Amygdala (tissue), 56 donors: ENCODE results near the gene WDR1.
A peak's percentile ranks its signal among the peaks of the same experiment; 100 is the strongest.

ENCODE experiments used
- DNase-seq, 56 donors: peaks; one replicate each; lab custom pipeline; 2025; lab: John Stamatoyannopoulos, UW

Gene WDR1

GRCh38 chr4:10101671-10102473, 14.7 kb downstream of the WDR1 start:
- no peak for DNase-seq

- peak in 7 of 56 donors; percentile 13 to 44 (median 24) for DNase-seq
Measured at GRCh38 chr4:10100734-10101216, 15.8 kb downstream of the WDR1 start.

GRCh38 chr4:10099499-10100325, 16.9 kb downstream of the WDR1 start:
- DNase-seq = peak in 15 of 56 donors; percentile 17 to 57 (median 37)

- DNase-seq = no peak
Measured at GRCh38 chr4:10098780-10099160, 17.8 kb downstream of the WDR1 start.

GRCh38 chr4:10097906-10098779, 18.5 kb downstream of the WDR1 start:
- DNase-seq = no peak

GRCh38 chr4:10096978-10097335, 19.6 kb downstream of the WDR1 start:
- DNase-seq = peak in 7 of 56 donors; percentile 9 to 63 (median 44)

- DNase-seq = peak in 32 of 56 donors; percentile 18 to 78 (median 50)
Measured at GRCh38 chr4:10096201-10096977, 20.2 kb downstream of the WDR1 start.

GRCh38 chr4:10095296-10095991, 21.2 kb downstream of the WDR1 start:
- DNase-seq = no peak

GRCh38 chr4:10094841-10095240, 21.8 kb downstream of the WDR1 start:
- peak in 2 of 56 donors; percentile 26 to 29 for DNase-seq

GRCh38 chr4:10093801-10094552, 22.6 kb downstream of the WDR1 start:
- no peak for DNase-seq

- no peak for DNase-seq
Measured at GRCh38 chr4:10093271-10093621, 23.4 kb downstream of the WDR1 start.

- DNase-seq = no peak
Measured at GRCh38 chr4:10092481-10093270, 23.9 kb downstream of the WDR1 start.

- no peak for DNase-seq
Measured at GRCh38 chr4:10091531-10092181, 24.9 kb downstream of the WDR1 start.

GRCh38 chr4:10090467-10091250, 25.9 kb downstream of the WDR1 start:
- DNase-seq = no peak

GRCh38 chr4:10089346-10089745, 27.3 kb downstream of the WDR1 start:
- no peak for DNase-seq
